HEK293T (cell line): ENCODE results near the gene SEPTIN11.

Experiments
- BHLHE40 ChIP-seq: fragments of 450-650 bp; IDR thresholded peaks from 2 replicates; pipeline ENCODE4 v1.6.1; 2016; ENCODE audit warnings: mild to moderate bottlenecking, moderate library complexity, borderline replicate concordance
- CTBP1 ChIP-seq: fragments of 450-650 bp; IDR thresholded peaks from 2 replicates; pipeline ENCODE4 v1.6.1; 2016; ENCODE audit warnings: borderline replicate concordance
- FOXA1 ChIP-seq: fragments of 450-650 bp; IDR thresholded peaks from 2 replicates; pipeline ENCODE4 v1.6.1; 2016; ENCODE audit warnings: mild to moderate bottlenecking
- FOXK2 ChIP-seq: fragments of 450-650 bp; IDR thresholded peaks from 2 replicates; pipeline ENCODE4 v1.6.1; 2016; ENCODE audit warnings: mild to moderate bottlenecking
- FOXM1 ChIP-seq: fragments of 450-650 bp; IDR thresholded peaks from 2 replicates; pipeline ENCODE4 v1.6.1; 2017; ENCODE audit warnings: mild to moderate bottlenecking, borderline replicate concordance
- HDGF ChIP-seq: fragments of 450-650 bp; IDR thresholded peaks from 2 replicates; pipeline ENCODE4 v1.6.1; 2017; ENCODE audit warnings: antibody characterized with exemption, borderline replicate concordance
- NFRKB ChIP-seq: fragments of 450-650 bp; IDR thresholded peaks from 2 replicates; pipeline ENCODE4 v1.6.1; 2016; ENCODE audit warnings: mild to moderate bottlenecking, moderate library complexity
- SP1 ChIP-seq: fragments of 450-650 bp; IDR thresholded peaks from 2 replicates; pipeline ENCODE4 v1.6.1; 2017
- SUZ12 ChIP-seq: fragments of 450-650 bp; IDR thresholded peaks from 2 replicates; pipeline ENCODE4 v1.6.1; 2016; ENCODE audit warnings: mild to moderate bottlenecking
- TF ChIP-seq, protein P1 (sequence below): fragments of 450-650 bp; IDR thresholded peaks from 2 replicates; pipeline ENCODE4 v1.6.1; 2016

DNA sequence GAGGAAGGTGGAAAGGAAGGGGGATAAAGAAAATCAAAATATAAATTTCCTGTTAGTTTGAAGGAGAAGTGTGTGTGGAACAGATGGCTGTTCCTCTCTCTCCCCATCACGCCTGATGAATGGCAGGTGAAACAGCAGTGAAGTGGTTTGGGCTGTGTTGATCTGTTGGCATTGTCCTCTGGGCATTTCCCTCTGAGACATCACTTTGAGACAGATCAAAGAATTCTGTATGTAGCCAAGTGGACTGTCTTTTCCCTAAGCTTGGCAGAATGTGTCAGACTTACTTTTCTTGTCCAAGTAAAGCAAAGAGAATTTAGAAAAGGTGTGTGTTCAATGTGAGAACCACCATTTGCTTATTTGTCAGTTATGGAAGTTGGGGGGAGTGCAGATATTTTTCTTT is 47.5 kb downstream of the SEPTIN11 start:
- TF ChIP-seq NFRKB (no peak), SUZ12 (no peak), SP1 (no peak), HDGF (no peak), FOXM1 (no peak), FOXK2 (no peak), FOXA1 (no peak), BHLHE40 (no peak), CTBP1 (no peak)
- TF ChIP-seq, protein P1, sequence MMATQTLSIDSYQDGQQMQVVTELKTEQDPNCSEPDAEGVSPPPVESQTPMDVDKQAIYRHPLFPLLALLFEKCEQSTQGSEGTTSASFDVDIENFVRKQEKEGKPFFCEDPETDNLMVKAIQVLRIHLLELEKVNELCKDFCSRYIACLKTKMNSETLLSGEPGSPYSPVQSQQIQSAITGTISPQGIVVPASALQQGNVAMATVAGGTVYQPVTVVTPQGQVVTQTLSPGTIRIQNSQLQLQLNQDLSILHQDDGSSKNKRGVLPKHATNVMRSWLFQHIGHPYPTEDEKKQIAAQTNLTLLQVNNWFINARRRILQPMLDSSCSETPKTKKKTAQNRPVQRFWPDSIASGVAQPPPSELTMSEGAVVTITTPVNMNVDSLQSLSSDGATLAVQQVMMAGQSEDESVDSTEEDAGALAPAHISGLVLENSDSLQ: no peak
